GM08714 (cell line): ENCODE measurements around the gene MARK4.
"Not testable (repeated sequence)": the region's sequence is repeated elsewhere in the genome, so short reads cannot be mapped to it uniquely, and the experiment has no call there.

Experiments used
- H3K4me3 ChIP-seq: fragments of 200-500 bp; sonication (Bioruptor generic); 2 replicates; pipeline ENCODE4 v1.5.1; 2014; ENCODE audit warnings: mild to moderate bottlenecking, low read length, inconsistent platforms
- ZNF274 ChIP-seq: IDR thresholded peaks from 2 replicates; pipeline ENCODE4 v1.6.1; 2012; ENCODE audit warnings: mild to moderate bottlenecking, low read depth, low read length

Gene MARK4

GRCh38 chr19:45223879-45224278 lies 27.2 kb upstream of the MARK4 start:
- no peak for TF ChIP-seq ZNF274
- H3K4me3 ChIP-seq = no peak overlapping the region

GRCh38 chr19:45224645-45225044 lies 26.4 kb upstream of the MARK4 start:
- H3K4me3 ChIP-seq = no peak overlapping the region
- TF ChIP-seq ZNF274 = no peak

GRCh38 chr19:45229056-45229455 lies 22.0 kb upstream of the MARK4 start:
- not testable (repeated sequence) for H3K4me3 ChIP-seq

GRCh38 chr19:45231891-45232290 lies 19.2 kb upstream of the MARK4 start:
- TF ChIP-seq ZNF274 = no peak
- no peak overlapping the region for H3K4me3 ChIP-seq

GRCh38 chr19:45234089-45234869 lies 16.8 kb upstream of the MARK4 start:
- TF ChIP-seq ZNF274 = no peak
- H3K4me3 ChIP-seq = no peak overlapping the region

GRCh38 chr19:45235485-45235884 lies 15.6 kb upstream of the MARK4 start:
- H3K4me3 ChIP-seq = no peak overlapping the region
- TF ChIP-seq ZNF274 = no peak

- no peak for TF ChIP-seq ZNF274
These were observed 12.5 kb upstream of the MARK4 start for GRCh38 chr19:45238556-45238955.

GRCh38 chr19:45243144-45243732 lies 7.8 kb upstream of the MARK4 start:
- no peak overlapping the region for H3K4me3 ChIP-seq
- no peak for TF ChIP-seq ZNF274

More at GRCh38 chr19:45238556-45238955, 12.5 kb upstream of the MARK4 start:
- no peak overlapping the region for H3K4me3 ChIP-seq

GRCh38 chr19:45244133-45244794 lies 6.8 kb upstream of the MARK4 start:
- H3K4me3 ChIP-seq = no peak overlapping the region
- TF ChIP-seq ZNF274 = no peak

- no peak for TF ChIP-seq ZNF274
- H3K4me3 ChIP-seq = no peak within 1 kb of the TSS
These were observed 5.7 kb upstream of the MARK4 start, which contains the start of gene EXOC3L2 for GRCh38 chr19:45245334-45245787. TSS of gene EXOC3L2 (minus strand) at chr19:45245407. CDS start at chr19:45239045, 6,362 bp downstream.

GRCh38 chr19:45245826-45246225 lies 5.2 kb upstream of the MARK4 start:
- TF ChIP-seq ZNF274 = no peak
- no peak overlapping the region for H3K4me3 ChIP-seq

- H3K4me3 ChIP-seq = no peak overlapping the region
- TF ChIP-seq ZNF274 = no peak
These were observed 3.9 kb upstream of the MARK4 start for GRCh38 chr19:45247136-45247535.

GRCh38 chr19:45249261-45250033 lies 1.6 kb upstream of the MARK4 start:
- no peak overlapping the region for H3K4me3 ChIP-seq
- no peak for TF ChIP-seq ZNF274

GRCh38 chr19:45250216-45250831 lies 747 bp upstream of the MARK4 start:
- peak overlapping the region; percentile 47 for H3K4me3 ChIP-seq
- no peak for TF ChIP-seq ZNF274
